ENCODE data around the gene POU3F1.

Gene POU3F1

GRCh38 chr1:38003261-38004250 lies 43.0 kb downstream of the POU3F1 start:
- no peak for DNase-seq

- no peak for DNase-seq
Measured at GRCh38 chr1:38000529-38001455, 45.8 kb downstream of the POU3F1 start.

DNA sequence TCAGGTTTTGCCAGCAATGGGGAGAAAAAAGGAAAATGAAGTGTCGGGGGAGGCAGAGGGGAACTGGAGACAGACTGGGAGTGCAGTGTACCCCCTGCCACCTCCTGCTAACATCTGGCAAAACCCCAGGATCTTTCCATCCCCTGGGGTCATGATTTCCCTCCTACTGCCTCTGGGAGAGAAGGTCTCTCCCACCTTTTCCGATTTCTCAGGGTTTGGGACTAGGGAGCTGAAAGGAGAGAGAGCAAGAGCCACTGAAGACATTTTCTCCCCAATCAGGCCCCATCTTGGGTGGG lies 46.4 kb downstream of the POU3F1 start:
- DNase-seq, result no peak

DNA sequence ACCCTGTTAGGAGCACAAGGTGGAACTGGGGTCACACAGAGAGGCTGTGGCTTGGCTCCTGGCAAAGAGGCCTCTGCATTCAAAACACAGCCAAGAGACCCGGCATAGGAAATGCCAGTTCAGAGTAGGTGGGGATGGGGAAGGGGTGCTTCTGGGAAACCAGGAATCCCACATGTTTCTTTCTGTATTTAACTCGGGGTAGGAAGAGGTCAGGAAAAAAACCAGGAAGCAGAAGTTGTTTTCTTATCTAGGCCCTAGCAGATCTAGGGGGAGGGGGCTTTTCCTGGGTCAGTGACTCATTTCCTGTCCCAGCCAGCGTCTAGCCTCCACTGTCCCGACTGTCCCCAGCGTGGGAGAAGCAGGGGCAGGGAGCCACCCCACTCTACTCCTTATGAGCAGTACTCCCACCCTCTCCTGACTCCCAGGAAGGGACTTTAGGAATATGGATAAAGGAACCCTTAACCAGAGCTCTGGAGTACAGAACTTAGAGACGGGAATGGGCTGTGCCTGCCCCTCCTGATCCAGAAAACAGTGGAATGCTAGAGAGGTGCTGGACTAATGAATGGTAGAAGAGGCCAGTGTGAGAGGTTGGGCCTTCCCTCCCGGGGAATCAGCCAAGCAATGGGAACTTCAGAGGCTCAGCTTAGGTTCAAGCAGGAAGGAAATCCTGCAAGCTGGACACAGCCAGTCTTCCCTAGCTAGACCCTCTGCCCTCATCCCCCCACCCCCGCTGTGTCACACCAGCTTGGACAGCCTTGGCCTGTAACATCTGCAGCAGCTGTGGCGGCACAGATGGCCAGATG lies 47.0 kb downstream of the POU3F1 start:
- DNase-seq, result no peak

- no peak for DNase-seq
Measured at GRCh38 chr1:37998913-37999429, 47.6 kb downstream of the POU3F1 start.

DNA sequence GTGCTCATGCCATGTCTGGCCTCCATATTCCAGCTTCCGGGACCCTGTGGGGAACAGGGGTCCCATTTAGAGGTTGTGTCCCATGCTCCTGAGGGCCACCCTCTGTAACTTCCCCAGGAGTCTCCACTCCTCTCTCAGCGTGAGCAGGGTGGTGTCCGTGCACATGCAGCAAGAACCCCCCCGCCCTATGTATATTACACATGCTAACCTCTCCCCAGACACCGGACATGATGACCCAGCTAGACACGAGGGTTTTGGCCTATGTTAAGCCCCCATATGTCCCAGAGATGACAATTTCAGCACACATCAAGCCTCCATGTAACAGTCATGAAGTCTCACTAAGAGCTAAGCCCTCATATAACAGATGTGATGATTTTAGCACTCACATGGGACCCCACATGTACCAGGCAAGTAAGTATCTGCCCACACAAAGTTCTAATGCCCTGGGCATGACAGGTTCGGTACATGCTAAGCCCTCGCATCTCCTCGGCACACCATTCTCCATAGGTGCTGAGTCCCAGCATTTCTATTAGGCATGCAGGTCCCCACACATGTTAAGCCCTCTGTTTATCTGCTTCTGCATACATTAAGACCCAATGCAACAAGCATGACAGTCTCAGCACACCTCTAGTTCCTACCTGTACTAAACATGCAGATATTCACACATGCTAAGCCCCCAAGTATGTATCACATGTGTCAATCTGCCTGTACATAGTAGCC lies 48.3 kb downstream of the POU3F1 start:
- no peak for DNase-seq

- DNase-seq, result no peak
Measured at GRCh38 chr1:37997256-37998088, 49.1 kb downstream of the POU3F1 start.

DNA sequence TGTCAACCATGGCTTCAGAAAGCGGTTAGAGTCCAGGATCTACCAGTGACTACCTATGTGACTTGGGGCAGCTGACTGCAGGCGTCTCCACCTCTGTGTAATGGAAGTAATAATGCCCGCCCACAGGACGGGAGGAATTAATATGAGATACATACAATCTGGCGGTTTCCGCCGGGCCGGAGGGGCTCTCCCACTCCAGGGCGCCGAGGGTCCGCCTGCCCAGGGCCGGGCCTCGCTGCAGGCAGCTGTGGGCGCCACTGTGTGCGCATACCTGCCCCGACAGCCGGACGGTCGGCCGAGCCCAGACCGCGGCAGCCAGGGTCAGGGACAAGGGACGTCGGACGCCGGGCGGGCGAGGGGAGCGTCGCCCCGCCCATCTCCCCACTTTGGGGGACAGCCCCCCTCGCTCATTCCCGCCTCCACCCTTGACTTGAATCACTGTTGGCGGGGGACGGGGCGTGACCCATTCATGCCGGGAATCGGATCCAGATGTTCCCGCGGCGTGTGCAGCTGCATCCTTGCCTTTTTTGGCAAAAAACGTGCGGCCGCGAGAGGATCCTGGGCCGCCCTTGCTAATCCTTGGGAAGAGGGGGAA lies 50.7 kb downstream of the POU3F1 start:
- DNase-seq, result no peak

- DNase-seq, result no peak
Measured at GRCh38 chr1:37994886-37995566, 51.6 kb downstream of the POU3F1 start.
